Smooth muscle cell of bladder (primary cell): Measurements from ENCODE around the gene CABP4. TPM values are rescaled to one million over a fixed set of nuclear protein-coding genes. Genes with fewer than 3 reads are reported as not detected.

Experiments used
- total RNA-seq: library from RNA; depleted of rRNA; stranded (reverse); fragments of >200 nt; gene quantifications from 2 replicates; pipeline ENCODE4 v1.2.3, GENCODE V29; 2014

The CABP4 gene
- not detected in 2 replicates for total RNA-seq

GRCh38 chr11:67455054-67455453 lies at the start of gene CABP4:
CABP4 (plus strand) TSS chr11:67455354; CDS start chr11:67455424, 70 bp downstream.

GRCh38 chr11:67415501-67416304 lies 39.5 kb upstream of the CABP4 start, which contains the start of gene CARNS1:
CARNS1 (plus strand) TSS chr11:67415678; CDS start chr11:67416200, 522 bp downstream.

GRCh38 chr11:67428052-67429001 lies 26.8 kb upstream of the CABP4 start, which contains the start of gene RPS6KB2:
RPS6KB2 (plus strand) TSS chr11:67428494; CDS start chr11:67428546, 52 bp downstream.

GRCh38 chr11:67437082-67437808 lies 17.9 kb upstream of the CABP4 start, which contains the start of gene PTPRCAP:
PTPRCAP (minus strand) TSS chr11:67437682; CDS start chr11:67437619, 63 bp downstream.

GRCh38 chr11:67452141-67452952 lies 2.8 kb upstream of the CABP4 start, which contains the start of gene GPR152:
GPR152 (minus strand) TSS chr11:67452729; CDS start chr11:67452724, 5 bp downstream.

GRCh38 chr11:67468759-67469507 lies 13.8 kb downstream of the CABP4 start, which contains the start of gene TMEM134:
TMEM134 (minus strand) TSS chr11:67469251; CDS start chr11:67469192, 59 bp downstream.

GRCh38 chr11:67482827-67483798 lies 28.0 kb downstream of the CABP4 start, which contains the start of gene AIP:
AIP (plus strand) TSS chr11:67483026; CDS start chr11:67483159, 133 bp downstream.

GRCh38 chr11:67504950-67505581 lies 49.9 kb downstream of the CABP4 start, which contains the start of gene PITPNM1:
PITPNM1 (minus strand) TSS chr11:67505363; CDS start chr11:67504180, 1,183 bp downstream.

GRCh38 chr11:67507864-67508485 lies 52.8 kb downstream of the CABP4 start, which contains the start of gene CDK2AP2:
CDK2AP2 (minus strand) TSS chr11:67508162; CDS start chr11:67508082, 80 bp downstream.

Other genes with a start within 250 kb of the CABP4 start
- 22.5 and 25.7 TPM in 2 replicates for gene GRK2, start 188.9 kb upstream of the CABP4 start, total RNA-seq
- 29.6 and 37.3 TPM in 2 replicates for gene ANKRD13D, start 166.1 kb upstream of the CABP4 start, total RNA-seq
- 9.7 and 10.3 TPM in 2 replicates for gene SSH3, start 151.8 kb upstream of the CABP4 start, total RNA-seq
- 40.7 and 44.7 TPM in 2 replicates for gene POLD4, start 101.8 kb upstream of the CABP4 start, total RNA-seq
- 3.4 and 4.4 TPM in 2 replicates for gene CLCF1, start 81.8 kb upstream of the CABP4 start, total RNA-seq
- 2.4 and 5.4 TPM in 2 replicates for gene RAD9A, start 63.4 kb upstream of the CABP4 start, total RNA-seq
- 122 and 148 TPM in 2 replicates for gene PPP1CA, start 53.5 kb upstream of the CABP4 start, total RNA-seq
- not detected in 2 replicates for gene TBC1D10C, start 51.3 kb upstream of the CABP4 start, total RNA-seq
- gene CARNS1, start 39.7 kb upstream of the CABP4 start, total RNA-seq = under 0.01 and 0.09 TPM in 2 replicates
- 38.9 and 52.1 TPM in 2 replicates for gene RPS6KB2, start 26.9 kb upstream of the CABP4 start, total RNA-seq
- gene PTPRCAP, start 17.7 kb upstream of the CABP4 start, total RNA-seq = not detected in 2 replicates
- 115 and 127 TPM in 2 replicates for gene CORO1B, start 11.9 kb upstream of the CABP4 start, total RNA-seq
- gene GPR152, start 2.6 kb upstream of the CABP4 start, total RNA-seq = not detected in 2 replicates
- gene TMEM134, start 13.9 kb downstream of the CABP4 start, total RNA-seq = 12.4 and 18.2 TPM in 2 replicates
- 101 and 142 TPM in 2 replicates for gene AIP, start 27.7 kb downstream of the CABP4 start, total RNA-seq
- 12.5 and 14.3 TPM in 2 replicates for gene PITPNM1, start 50.0 kb downstream of the CABP4 start, total RNA-seq
- gene CDK2AP2, start 52.8 kb downstream of the CABP4 start, total RNA-seq = 6.4 and 7.1 TPM in 2 replicates
- not detected in 2 replicates for gene CABP2, start 68.1 kb downstream of the CABP4 start, total RNA-seq
- 1,134 and 1,225 TPM in 2 replicates for gene GSTP1, start 128.5 kb downstream of the CABP4 start, total RNA-seq
- gene NDUFV1, start 151.6 kb downstream of the CABP4 start, total RNA-seq = 167 and 205 TPM in 2 replicates
- 2.6 and 3.1 TPM in 2 replicates for gene NUDT8, start 174.6 kb downstream of the CABP4 start, total RNA-seq
- gene TBX10, start 184.4 kb downstream of the CABP4 start, total RNA-seq = not detected in 2 replicates
- not detected in 2 replicates for gene ACY3, start 195.4 kb downstream of the CABP4 start, total RNA-seq
- not detected in 2 replicates for gene ALDH3B2, start 219.3 kb downstream of the CABP4 start, total RNA-seq